ENCODE measurements around the gene CACNB4. TPM values are rescaled to one million over a fixed set of nuclear protein-coding genes. Genes with fewer than 3 reads are reported as not detected.

CACNB4 gene
- total RNA-seq, 1 donor from 2014 or later: 17.3 TPM

DNA sequence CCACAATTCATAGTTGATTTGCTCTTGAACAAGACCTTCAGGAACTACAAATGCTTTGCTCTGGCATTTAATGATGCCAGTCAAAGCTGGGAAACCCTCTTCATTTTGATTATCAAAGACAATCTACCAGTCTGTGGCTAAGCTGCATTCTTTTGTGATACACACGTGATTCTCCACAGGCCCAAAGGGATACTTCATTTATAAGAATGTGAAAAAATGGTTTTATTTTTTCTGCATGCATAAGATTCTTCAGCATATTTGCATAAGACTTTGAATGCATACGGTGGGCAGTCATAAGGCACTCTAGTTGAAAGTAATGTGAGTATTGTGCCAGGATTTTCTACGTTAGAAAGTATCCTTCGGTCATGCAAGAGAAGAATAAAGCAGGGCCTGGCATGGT is 237.7 kb downstream of the CACNB4 start:
- no peak overlapping the region for H3K27ac ChIP-seq
- no peaks in the 10 kb centered on the region for H3K9me3 ChIP-seq
- TF ChIP-seq, protein P1, sequence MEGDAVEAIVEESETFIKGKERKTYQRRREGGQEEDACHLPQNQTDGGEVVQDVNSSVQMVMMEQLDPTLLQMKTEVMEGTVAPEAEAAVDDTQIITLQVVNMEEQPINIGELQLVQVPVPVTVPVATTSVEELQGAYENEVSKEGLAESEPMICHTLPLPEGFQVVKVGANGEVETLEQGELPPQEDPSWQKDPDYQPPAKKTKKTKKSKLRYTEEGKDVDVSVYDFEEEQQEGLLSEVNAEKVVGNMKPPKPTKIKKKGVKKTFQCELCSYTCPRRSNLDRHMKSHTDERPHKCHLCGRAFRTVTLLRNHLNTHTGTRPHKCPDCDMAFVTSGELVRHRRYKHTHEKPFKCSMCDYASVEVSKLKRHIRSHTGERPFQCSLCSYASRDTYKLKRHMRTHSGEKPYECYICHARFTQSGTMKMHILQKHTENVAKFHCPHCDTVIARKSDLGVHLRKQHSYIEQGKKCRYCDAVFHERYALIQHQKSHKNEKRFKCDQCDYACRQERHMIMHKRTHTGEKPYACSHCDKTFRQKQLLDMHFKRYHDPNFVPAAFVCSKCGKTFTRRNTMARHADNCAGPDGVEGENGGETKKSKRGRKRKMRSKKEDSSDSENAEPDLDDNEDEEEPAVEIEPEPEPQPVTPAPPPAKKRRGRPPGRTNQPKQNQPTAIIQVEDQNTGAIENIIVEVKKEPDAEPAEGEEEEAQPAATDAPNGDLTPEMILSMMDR (IDR thresholded peaks at IDR 0.05): no peak
- H3K36me3 ChIP-seq: no peaks in the 10 kb centered on the region
- intact Hi-C loops (cut with DNase I): no loop called here
- no peaks in the 10 kb centered on the region for H3K27me3 ChIP-seq (ENCODE audit: low read depth)
- DNase-seq: no peak
- no peak overlapping the region for H3K4me3 ChIP-seq
- ATAC-seq: no peak
- H3K4me1 ChIP-seq: no peaks in the 10 kb centered on the region

DNA sequence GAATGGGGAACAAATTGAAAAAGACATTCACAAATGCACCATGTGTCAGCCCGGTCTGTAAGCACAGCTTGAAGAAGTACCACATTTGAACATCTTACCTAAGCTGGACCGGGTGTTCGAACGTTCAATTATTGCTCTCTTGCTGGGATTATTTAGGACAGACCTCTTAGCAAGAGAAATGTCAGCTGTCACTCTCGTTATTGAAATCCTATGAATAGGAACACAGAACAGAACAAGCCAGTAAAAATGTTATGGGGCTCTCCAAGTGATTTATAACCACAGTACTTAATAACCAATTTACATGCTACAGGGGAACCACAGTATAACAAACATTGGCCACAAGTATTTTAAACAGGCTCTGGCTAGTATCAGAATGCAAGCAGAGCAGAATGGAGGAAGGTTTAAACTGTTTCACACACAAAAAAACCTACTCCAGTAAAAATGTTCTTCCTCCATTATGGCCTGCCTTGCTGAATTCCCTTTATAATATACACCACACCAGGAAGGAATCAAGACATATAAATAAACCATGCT is 238.2 kb downstream of the CACNB4 start:
- H3K27me3 ChIP-seq (ENCODE audit: low read depth): no peaks in the 10 kb centered on the region
- ATAC-seq (no peak), DNase-seq (no peak)
- H3K9me3 ChIP-seq: no peaks in the 10 kb centered on the region
- TF ChIP-seq, protein P1 (IDR thresholded peaks at IDR 0.05): no peak
- no peaks in the 10 kb centered on the region for H3K4me1 ChIP-seq
- no peak overlapping the region for H3K27ac ChIP-seq
- intact Hi-C loops (cut with DNase I): no loop called here
- H3K36me3 ChIP-seq: no peaks in the 10 kb centered on the region
- H3K4me3 ChIP-seq: no peak overlapping the region

DNA sequence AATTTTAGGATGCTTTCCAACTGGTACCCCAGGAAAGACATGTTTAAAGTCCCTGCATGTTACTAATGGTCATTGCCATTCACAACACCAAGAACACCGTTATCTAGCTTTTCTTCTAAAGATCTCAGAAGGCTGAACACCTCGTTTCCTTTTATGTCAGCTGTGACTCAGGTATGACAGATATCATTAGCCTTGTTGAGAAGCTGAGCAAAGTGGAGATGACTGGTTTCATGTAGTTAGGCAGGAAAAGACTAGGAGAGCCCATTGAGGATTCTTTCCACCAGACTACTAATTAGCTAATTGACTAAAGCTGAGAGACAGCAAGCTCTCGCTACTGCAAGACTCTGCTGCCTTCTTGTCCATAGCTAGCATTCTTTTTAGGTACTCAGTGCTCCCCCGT is 238.6 kb downstream of the CACNB4 start:
- no peak overlapping the region for H3K4me3 ChIP-seq
- DNase-seq: no peak
- no peak for ATAC-seq
- intact Hi-C loops (cut with DNase I): no loop called here
- TF ChIP-seq, protein P1 (IDR thresholded peaks at IDR 0.05): no peak
- H3K9me3 ChIP-seq: no peaks in the 10 kb centered on the region
- H3K27me3 ChIP-seq (ENCODE audit: low read depth): no peaks in the 10 kb centered on the region
- no peaks in the 10 kb centered on the region for H3K4me1 ChIP-seq
- no peak overlapping the region for H3K27ac ChIP-seq
- no peaks in the 10 kb centered on the region for H3K36me3 ChIP-seq

DNA sequence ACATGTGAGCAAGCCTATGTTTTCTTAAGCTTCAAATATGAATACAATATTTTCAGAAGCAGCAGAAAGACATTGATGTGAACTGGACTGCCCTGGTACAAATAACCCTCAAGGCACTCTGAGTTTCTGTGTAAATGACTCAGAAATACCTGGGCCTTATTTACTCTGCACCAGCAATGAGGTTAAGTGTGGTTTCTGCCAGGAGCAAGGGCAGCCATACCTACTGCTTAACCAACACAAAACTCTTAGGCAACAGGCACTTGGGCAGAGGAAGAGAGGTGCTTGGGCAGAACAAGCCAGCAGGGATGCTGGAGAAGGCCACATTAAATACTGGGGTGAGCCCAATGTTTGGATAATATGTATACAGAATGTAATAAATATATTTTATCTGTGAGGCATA is 241.2 kb downstream of the CACNB4 start:
- no peak overlapping the region for H3K27ac ChIP-seq
- ATAC-seq (peak; percentile 94 to 97), DNase-seq (no peak)
- H3K9me3 ChIP-seq: no peaks in the 10 kb centered on the region
- H3K36me3 ChIP-seq: no peaks in the 10 kb centered on the region
- no peaks in the 10 kb centered on the region for H3K27me3 ChIP-seq (ENCODE audit: low read depth)
- H3K4me3 ChIP-seq: no peak overlapping the region
- TF ChIP-seq, protein P1 (IDR thresholded peaks at IDR 0.05): no peak
- intact Hi-C loops (cut with DNase I): no loop called here
- H3K4me1 ChIP-seq: peaks cover 10% of the 10 kb centered on the region

DNA sequence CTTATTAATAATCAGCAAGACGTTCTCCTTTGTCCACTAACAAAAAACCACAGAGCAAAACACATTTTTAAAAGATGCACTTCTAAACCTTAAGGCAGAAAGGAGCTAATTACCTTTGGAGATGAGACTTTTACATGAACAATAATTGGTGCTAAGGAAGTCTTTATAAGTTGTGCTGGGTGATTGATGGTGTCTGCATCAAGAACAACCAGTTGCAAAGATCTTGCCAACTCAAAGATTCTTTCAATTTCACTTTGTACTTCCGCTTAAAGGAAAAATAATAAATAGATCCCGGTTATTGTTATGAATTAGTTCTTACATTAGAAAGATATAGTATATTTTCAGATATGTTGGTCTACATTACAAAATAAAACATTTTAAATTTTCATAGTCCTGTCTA is 243.7 kb downstream of the CACNB4 start:
- TF ChIP-seq, protein P1 (IDR thresholded peaks at IDR 0.05): no peak
- DNase-seq (no peak), ATAC-seq (no peak)
- H3K9me3 ChIP-seq: no peaks in the 10 kb centered on the region
- intact Hi-C loops (cut with DNase I): no loop called here
- H3K27me3 ChIP-seq (ENCODE audit: low read depth): no peaks in the 10 kb centered on the region
- no peaks in the 10 kb centered on the region for H3K36me3 ChIP-seq
- peaks cover 10% of the 10 kb centered on the region for H3K4me1 ChIP-seq
- H3K27ac ChIP-seq: no peak overlapping the region
- H3K4me3 ChIP-seq: no peak overlapping the region
